ENCODE data around the gene CLSTN3.

Gene CLSTN3

DNA sequence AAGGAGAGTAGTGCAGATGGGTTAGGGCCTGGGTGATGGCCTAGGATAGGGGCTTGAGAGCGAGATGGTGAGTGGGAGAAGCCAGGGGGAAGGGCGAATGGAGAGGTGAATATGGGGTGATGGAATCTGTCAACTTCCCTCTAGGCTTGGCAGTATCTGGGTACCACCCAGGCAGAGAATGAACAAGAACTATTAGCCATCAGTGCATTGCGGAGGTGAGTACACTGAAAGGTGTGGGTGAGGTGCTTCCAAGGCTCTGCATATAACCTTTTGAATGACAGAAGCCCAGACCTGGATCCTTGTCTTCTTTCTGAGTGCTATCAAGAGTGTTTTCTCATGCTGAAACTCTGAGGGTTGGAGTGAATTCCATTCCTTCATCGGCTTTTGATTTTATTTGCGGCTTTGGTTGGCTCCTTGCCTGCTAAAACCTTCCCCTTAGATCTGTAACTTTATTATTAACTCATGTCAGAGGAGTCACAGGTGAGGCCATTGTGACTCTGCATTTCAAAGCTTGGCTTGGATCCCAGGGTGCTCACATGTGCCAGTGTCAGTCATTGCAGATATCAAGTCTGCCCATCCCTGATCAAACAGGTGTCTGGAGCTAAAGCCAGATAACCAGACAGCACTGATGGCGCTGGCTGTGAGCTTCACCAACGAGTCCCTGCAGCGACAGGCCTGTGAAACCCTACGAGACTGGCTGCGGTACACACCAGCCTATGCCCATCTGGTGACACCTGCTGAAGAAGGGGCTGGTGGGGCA lies 77.9 kb downstream of the CLSTN3 start:
- TF ChIP-seq, protein P1, sequence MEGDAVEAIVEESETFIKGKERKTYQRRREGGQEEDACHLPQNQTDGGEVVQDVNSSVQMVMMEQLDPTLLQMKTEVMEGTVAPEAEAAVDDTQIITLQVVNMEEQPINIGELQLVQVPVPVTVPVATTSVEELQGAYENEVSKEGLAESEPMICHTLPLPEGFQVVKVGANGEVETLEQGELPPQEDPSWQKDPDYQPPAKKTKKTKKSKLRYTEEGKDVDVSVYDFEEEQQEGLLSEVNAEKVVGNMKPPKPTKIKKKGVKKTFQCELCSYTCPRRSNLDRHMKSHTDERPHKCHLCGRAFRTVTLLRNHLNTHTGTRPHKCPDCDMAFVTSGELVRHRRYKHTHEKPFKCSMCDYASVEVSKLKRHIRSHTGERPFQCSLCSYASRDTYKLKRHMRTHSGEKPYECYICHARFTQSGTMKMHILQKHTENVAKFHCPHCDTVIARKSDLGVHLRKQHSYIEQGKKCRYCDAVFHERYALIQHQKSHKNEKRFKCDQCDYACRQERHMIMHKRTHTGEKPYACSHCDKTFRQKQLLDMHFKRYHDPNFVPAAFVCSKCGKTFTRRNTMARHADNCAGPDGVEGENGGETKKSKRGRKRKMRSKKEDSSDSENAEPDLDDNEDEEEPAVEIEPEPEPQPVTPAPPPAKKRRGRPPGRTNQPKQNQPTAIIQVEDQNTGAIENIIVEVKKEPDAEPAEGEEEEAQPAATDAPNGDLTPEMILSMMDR (IDR thresholded peaks at IDR 0.05; ENCODE audit: low read depth, low read length): no peak
- no peak for DNase-seq (ENCODE audit: low read depth in 2 of 2)
- H3K4me3 ChIP-seq (replicated peaks in 1 of 2; ENCODE audit: low read depth in 2 of 2, low read length in 2 of 2): no peak overlapping the region

Data from cardiac fibroblast (primary cell).